Measurements from ENCODE around the gene LRMDA. TPM values are rescaled to one million over a fixed set of nuclear protein-coding genes. Genes with fewer than 3 reads are reported as not detected.
A peak's percentile ranks its signal among the peaks of the same experiment; 100 is the strongest.

Gene LRMDA
- polyA plus RNA-seq, 3 donors: 39.8 to 59.6 (median 56.4) TPM

GRCh38 chr10:76017733-76018433 lies 586.5 kb downstream of the LRMDA start:
- Histone ChIP-seq H2AFZ (ENCODE audit: insufficient read depth, low read depth, low read length, poor library complexity, severe bottlenecking) (no peak overlapping the region), H4K20me1 (ENCODE audit: insufficient read depth, low read length) (no peaks in the 10 kb centered on the region), H3K9me3 (replicated peaks in 1 of 2; ENCODE audit: control insufficient read depth in 1 of 2, insufficient read depth in 1 of 2, low read length in 2 of 2) (no peaks in the 10 kb centered on the region), H3K27me3 (ENCODE audit: control insufficient read depth in 2 of 2, insufficient read depth in 2 of 2, low read length in 2 of 2) (no peaks in the 10 kb centered on the region), H3K9ac (ENCODE audit: insufficient read depth, low read length, poor library complexity, severe bottlenecking) (no peak overlapping the region), H3K36me3 (replicated peaks in 1 of 2; ENCODE audit: control insufficient read depth in 1 of 2, insufficient read depth in 2 of 2, low read length in 2 of 2) (no peaks in the 10 kb centered on the region), H3K79me2 (ENCODE audit: insufficient read depth, low read length) (no peaks in the 10 kb centered on the region), H3K4me2 (replicated peaks; ENCODE audit: extremely low read depth, low read length, poor library complexity, severe bottlenecking) (no peak overlapping the region), H3K27ac (ENCODE audit: low read depth in 1 of 2, low read length in 2 of 2) (no peak overlapping the region), H3K4me1 (ENCODE audit: control insufficient read depth in 1 of 2, insufficient read depth in 2 of 2, low read length in 2 of 2) (no peaks in the 10 kb centered on the region), H3K4me3 (replicated peaks in 1 of 3; ENCODE audit: low read depth in 2 of 3, low read length in 3 of 3) (no peak overlapping the region)
- 100% methylated on average over 2 of the region's 6 CpGs for WGBS (ENCODE audit: insufficient coverage)
- Mint-ChIP-seq H3K36me3 (peaks cover 0 to 4% of the 10 kb centered on the region in 2 donors), H3K4me1 (no peaks in the 10 kb centered on the region), H3K9me3 (no peaks in the 10 kb centered on the region), H3K27me3 (ENCODE audit: low read depth in 3 of 3) (peaks cover 0 to 2% (median 0%) of the 10 kb centered on the region in 3 donors), H3K4me3 (no peak overlapping the region), H3K27ac (peak overlapping the region in 1 of 7 donors; percentile 50)
- TF ChIP-seq CTCF (IDR thresholded peaks at IDR 0.05): no peak
- DNase-seq: no peak
- intact Hi-C loops (cut with micrococcal nuclease): no loop called here

- H3K9ac ChIP-seq (ENCODE audit: insufficient read depth, low read length, poor library complexity, severe bottlenecking): no peak overlapping the region
These were observed 589.2 kb downstream of the LRMDA start for GRCh38 chr10:76020630-76021029.

More at GRCh38 chr10:76020630-76021029, 589.2 kb downstream of the LRMDA start:
- H3K4me1 ChIP-seq (ENCODE audit: control insufficient read depth in 1 of 2, insufficient read depth in 2 of 2, low read length in 2 of 2): no peaks in the 10 kb centered on the region
- TF ChIP-seq CTCF (IDR thresholded peaks at IDR 0.05): no peak
- no peak overlapping the region for H3K27ac ChIP-seq (ENCODE audit: low read depth in 1 of 2, low read length in 2 of 2)
- intact Hi-C loops (cut with micrococcal nuclease): no loop called here
- peaks cover 0 to 4% of the 10 kb centered on the region in 2 donors for H3K36me3 Mint-ChIP-seq
- H4K20me1 ChIP-seq (ENCODE audit: insufficient read depth, low read length): no peaks in the 10 kb centered on the region
- no peak overlapping the region for H3K4me2 ChIP-seq (replicated peaks; ENCODE audit: extremely low read depth, low read length, poor library complexity, severe bottlenecking)
- 100% methylated on average over 1 of the region's 2 CpGs for WGBS (ENCODE audit: insufficient coverage)
- no peak overlapping the region for H3K4me3 Mint-ChIP-seq
- H3K27me3 ChIP-seq (ENCODE audit: control insufficient read depth in 2 of 2, insufficient read depth in 2 of 2, low read length in 2 of 2): no peaks in the 10 kb centered on the region
- H2AFZ ChIP-seq (ENCODE audit: insufficient read depth, low read depth, low read length, poor library complexity, severe bottlenecking): no peak overlapping the region
- H3K27ac Mint-ChIP-seq: no peak overlapping the region
- H3K79me2 ChIP-seq (ENCODE audit: insufficient read depth, low read length): no peaks in the 10 kb centered on the region
- no peaks in the 10 kb centered on the region for H3K4me1 Mint-ChIP-seq
- no peak overlapping the region for H3K4me3 ChIP-seq (replicated peaks in 1 of 3; ENCODE audit: low read depth in 2 of 3, low read length in 3 of 3)
- H3K36me3 ChIP-seq (replicated peaks in 1 of 2; ENCODE audit: control insufficient read depth in 1 of 2, insufficient read depth in 2 of 2, low read length in 2 of 2): no peaks in the 10 kb centered on the region
- H3K27me3 Mint-ChIP-seq (ENCODE audit: low read depth in 3 of 3): peaks cover 0 to 3% (median 0%) of the 10 kb centered on the region in 3 donors
- H3K9me3 Mint-ChIP-seq: peaks cover 0 to 2% (median 0%) of the 10 kb centered on the region in 7 donors
- H3K9me3 ChIP-seq (replicated peaks in 1 of 2; ENCODE audit: control insufficient read depth in 1 of 2, insufficient read depth in 1 of 2, low read length in 2 of 2): no peaks in the 10 kb centered on the region
- DNase-seq: no peak

All from CD14-positive monocyte (primary cell).